GM21360 (cell line): Measurements from ENCODE around the gene COPS6.

ENCODE experiments used
- ATAC-seq: cut with Tn5 transposase; IDR thresholded peaks from one replicate; pipeline ENCODE4 v1.9.1; 2021; ENCODE audit warnings: mild to moderate bottlenecking, moderate library complexity; ENCODE audit not compliant: unreplicated experiment

COPS6 gene

GRCh38 chr7:100101016-100101862 is 12.5 kb downstream of the COPS6 start, which contains the start of the genes AP4M1 and MCM7:
Gene AP4M1, plus strand, starts transcription at chr7:100101643. Its CDS starts 72 bp downstream, at chr7:100101715.
Gene MCM7, minus strand, starts transcription at chr7:100101397. Its CDS starts 103 bp downstream, at chr7:100101294.
- peak; percentile 74 for ATAC-seq

- ATAC-seq, result no peak
Observed at GRCh38 chr7:100102950-100103840, 14.4 kb downstream of the COPS6 start.

DNA sequence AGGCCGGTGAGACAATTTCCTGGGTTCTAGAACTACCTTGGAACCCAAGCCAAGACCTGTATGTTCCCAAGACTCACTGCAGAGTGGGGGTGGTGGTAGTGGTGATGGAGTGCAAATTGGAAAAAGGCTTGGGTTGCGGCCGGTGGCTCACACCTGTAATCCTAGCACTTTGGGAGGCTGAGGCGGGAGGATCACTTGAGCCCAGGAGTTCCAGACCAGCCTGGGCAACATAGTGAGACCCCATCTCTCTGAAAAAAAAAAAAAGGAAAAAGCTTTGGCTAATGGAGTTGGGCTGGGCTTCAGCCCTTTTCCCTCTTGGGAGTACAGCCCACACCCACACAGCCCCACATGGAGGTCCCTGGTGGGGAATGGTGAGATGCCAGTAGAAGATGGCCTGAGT is 16.8 kb downstream of the COPS6 start:
- ATAC-seq, result no peak

DNA sequence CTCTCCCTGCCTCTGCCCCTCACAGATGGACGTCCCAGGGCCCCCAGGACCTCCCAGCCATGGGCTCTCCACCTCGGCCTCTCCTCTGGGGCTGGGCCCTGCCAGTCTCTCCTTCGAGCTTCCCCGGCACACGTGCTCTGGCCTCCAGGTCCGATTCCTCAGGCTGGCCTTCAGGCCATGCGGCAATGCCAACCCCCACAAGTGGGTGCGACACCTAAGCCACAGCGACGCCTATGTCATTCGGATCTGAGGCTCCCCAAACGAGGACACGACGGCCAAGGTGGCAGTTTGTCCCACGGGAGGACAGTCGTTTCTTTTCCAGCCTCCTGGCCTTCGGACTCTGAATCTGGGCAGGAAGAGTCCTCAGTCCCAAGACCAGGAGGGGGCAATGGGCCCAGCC is 17.9 kb downstream of the COPS6 start:
- ATAC-seq, result no peak

DNA sequence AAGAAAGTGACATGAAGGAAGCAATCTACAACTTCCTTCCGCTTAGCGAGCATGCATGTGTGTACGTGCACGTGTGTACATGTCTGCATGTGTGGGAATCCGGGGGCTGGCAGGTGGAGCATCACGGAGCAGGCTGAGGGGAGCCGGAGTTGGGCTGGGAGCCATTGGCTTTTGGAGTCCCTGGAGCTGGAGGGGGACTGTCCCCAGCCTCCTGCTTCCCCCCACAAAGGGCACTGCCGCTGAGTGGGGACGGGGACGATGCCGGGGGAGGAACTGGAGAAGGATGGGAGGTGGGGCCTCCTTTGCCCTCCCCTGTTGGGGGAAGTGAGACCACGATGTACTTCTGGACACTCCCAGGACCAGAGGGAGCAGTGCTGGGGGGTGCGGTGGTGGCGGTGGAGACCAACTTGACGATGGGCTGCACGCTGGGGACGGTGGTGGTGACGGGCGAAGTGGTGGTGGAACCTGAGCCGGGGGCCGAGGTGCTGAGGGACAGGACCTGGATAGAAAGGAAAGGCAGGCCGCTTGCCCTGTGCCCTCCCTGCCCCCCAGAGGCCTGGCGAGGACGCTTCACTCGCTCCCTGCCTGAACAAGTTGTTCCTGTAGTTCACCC is 18.5 kb downstream of the COPS6 start:
- no peak for ATAC-seq

DNA sequence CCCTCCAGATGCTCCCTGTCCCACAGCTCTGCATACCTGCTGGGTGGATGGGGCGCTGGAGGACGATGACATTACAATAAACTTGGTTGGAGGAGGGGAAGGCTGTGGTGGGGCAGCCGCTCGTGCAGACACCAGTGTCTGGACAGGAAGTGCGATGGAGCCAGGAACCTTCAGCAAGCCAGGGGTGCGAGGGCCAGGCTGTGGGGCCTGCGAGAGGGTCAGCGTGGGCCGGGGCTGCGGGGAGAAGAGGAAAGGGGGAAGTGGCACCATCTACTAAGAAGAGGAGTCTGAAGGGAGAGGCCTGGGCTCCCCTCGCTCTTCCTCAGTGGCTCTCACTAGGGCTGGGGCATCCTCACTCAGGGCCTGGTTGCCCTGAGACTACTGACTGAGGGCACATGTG is 19.1 kb downstream of the COPS6 start:
- ATAC-seq, result no peak

- no peak for ATAC-seq
Observed at GRCh38 chr7:100109521-100110163, 20.9 kb downstream of the COPS6 start.

DNA sequence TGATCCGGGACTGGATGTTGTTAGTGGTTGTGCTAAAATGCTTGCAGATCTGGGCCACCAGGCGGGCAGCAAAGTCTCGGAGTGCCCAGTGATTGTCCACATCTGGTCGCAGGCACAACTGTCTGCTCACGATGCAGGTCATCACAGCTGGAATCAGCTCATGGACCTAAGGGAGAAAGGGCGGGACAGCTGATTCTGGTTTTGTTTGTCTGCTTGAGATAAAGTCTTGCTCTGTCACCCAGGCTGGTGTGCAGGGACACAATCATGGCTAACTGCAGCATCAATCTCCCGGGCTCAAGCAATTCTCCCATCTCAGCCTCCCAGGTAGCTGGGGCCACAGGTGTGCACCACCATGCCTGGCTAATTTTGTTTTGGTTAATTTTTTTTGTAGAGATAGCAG is 22.4 kb downstream of the COPS6 start:
- no peak for ATAC-seq

DNA sequence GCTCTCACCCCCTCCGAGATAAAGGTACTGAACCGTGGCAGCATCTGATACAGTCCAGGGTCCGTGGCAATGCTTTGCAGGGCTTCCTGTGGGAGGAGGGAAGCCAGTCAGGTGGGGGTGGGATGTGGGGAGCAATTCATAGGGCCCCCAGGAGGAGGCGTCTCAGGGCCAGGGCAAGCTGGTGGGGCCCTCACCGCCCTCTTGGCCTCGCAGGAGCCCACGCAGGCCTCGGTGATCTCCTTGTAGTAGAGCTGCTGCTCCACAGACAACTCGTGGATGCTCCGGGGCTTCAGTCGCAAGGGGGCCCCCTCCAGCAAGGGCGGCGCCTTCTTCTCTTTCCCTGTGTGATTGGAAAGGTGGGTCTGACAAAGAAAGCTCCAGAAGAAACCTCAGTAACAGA is 23.1 kb downstream of the COPS6 start:
- ATAC-seq, result no peak

GRCh38 chr7:100115026-100115425 is 26.3 kb downstream of the COPS6 start:
- no peak for ATAC-seq

GRCh38 chr7:100118388-100119071 is 29.8 kb downstream of the COPS6 start:
- no peak for ATAC-seq

- peak; percentile 54 for ATAC-seq
Observed at GRCh38 chr7:100119072-100119969, 30.6 kb downstream of the COPS6 start, which contains the start of the genes CNPY4 and TAF6. Gene CNPY4, plus strand, starts transcription at chr7:100119634. Its CDS starts 111 bp downstream, at chr7:100119745. Gene TAF6, minus strand, starts transcription at chr7:100119358. Its CDS starts 5,149 bp downstream, at chr7:100114209.

GRCh38 chr7:100119970-100120732 is 31.4 kb downstream of the COPS6 start:
- ATAC-seq, result peak; percentile 31

DNA sequence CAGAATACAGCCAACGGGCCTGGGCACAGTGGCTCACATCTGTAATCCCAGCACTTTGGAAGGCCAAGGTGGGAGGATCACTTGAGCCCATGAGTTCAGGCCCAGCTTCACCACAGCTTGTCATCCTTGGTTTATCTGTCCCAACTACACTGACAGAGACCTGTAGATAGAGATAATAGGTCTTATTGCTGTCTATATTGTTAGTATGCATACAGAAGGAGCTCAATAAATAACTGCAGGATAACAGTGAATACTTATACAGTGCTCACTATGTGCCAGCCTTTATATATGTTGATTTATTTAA is 31.9 kb downstream of the COPS6 start:
- no peak for ATAC-seq

DNA sequence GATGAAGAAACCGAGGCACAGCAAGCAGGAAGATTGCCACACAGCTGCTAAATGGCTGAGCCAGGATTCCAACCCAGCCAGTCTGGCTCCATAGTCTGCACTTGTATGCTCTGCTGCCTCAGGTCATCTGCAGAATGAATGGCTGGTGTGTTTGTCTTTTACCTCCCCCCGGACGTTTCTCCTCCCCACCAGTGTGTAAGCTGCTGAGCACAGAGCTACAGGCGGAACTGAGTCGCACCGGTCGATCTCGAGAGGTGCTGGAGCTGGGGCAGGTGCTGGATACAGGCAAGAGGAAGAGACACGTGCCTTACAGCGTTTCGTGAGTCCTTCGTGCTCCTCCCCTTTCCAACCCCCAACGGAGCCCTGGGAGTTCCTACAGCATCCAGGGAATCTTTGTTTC is 33.3 kb downstream of the COPS6 start:
- no peak for ATAC-seq

DNA sequence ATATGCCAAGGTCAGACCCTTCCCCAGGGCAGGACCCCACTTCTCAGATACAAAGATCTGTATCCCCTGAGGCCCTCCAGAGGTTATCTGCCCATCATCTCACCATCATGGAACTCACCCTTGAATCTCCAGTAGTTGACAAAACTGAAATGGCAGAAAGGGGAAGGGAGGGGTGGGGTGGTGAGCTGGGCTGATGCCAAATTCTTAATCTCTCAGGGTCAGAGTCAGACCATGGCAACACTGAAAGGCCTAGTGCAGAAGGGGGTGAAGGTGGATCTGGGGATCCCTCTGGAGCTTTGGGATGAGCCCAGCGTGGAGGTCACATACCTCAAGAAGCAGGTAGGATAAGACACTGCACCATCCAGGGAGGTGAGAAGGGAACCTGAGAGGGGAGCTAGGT is 33.8 kb downstream of the COPS6 start:
- ATAC-seq, result no peak

DNA sequence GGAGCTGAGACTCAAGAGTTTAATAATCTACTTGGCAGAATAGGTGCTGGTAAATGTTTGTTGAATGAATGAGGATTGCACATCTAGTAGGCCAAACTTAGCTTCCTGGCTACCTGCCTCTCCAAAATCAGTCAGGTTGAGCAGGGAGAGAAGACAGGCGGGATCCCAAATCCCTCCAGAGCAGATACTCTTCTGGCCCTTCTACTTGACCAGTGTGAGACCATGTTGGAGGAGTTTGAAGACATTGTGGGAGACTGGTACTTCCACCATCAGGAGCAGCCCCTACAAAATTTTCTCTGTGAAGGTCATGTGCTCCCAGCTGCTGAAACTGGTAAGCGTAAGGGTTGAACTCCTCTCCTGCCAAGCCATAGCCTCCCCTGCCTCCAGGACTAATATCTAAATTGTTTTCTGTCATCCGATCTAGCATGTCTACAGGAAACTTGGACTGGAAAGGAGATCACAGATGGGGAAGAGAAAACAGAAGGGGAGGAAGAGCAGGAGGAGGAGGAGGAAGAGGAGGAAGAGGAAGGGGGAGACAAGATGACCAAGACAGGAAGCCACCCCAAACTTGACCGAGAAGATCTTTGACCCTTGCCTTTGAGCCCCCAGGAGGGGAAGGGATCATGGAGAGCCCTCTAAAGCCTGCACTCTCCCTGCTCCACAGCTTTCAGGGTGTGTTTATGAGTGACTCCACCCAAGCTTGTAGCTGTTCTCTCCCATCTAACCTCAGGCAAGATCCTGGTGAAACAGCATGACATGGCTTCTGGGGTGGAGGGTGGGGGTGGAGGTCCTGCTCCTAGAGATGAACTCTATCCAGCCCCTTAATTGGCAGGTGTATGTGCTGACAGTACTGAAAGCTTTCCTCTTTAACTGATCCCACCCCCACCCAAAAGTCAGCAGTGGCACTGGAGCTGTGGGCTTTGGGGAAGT is 35.8 kb downstream of the COPS6 start:
- no peak for ATAC-seq
